Glutamatergic neuron (in vitro differentiated cells): Measurements from ENCODE around the gene CCDC136. TPM values are rescaled to one million over a fixed set of nuclear protein-coding genes. Genes with fewer than 3 reads are reported as not detected.

Source experiments
- DNase-seq: peaks from one replicate; pipeline ENCODE4 v3.0.0; 2022
- H3K27ac Mint-ChIP-seq: one replicate; pipeline ENCODE4 v1.8.0; 2020; ENCODE audit warnings: mild to moderate bottlenecking, mixed read lengths, inconsistent platforms; ENCODE audit not compliant: unreplicated experiment
- H3K27me3 Mint-ChIP-seq: one replicate; pipeline ENCODE4 v1.8.0; 2020; ENCODE audit warnings: mild to moderate bottlenecking, moderate library complexity, mixed read lengths, inconsistent platforms; ENCODE audit not compliant: unreplicated experiment
- H3K36me3 Mint-ChIP-seq: one replicate; pipeline ENCODE4 v1.8.0; 2020; ENCODE audit warnings: mild to moderate bottlenecking, mixed read lengths, inconsistent platforms; ENCODE audit not compliant: unreplicated experiment
- H3K4me1 Mint-ChIP-seq: one replicate; pipeline ENCODE4 v1.8.0; 2020; ENCODE audit warnings: mild to moderate bottlenecking, low read depth, mixed read lengths, inconsistent platforms; ENCODE audit not compliant: unreplicated experiment
- H3K4me3 Mint-ChIP-seq: one replicate; pipeline ENCODE4 v1.8.0; 2020; ENCODE audit warnings: mild to moderate bottlenecking, mixed read lengths, inconsistent platforms; ENCODE audit not compliant: unreplicated experiment
- H3K9me3 Mint-ChIP-seq: one replicate; pipeline ENCODE4 v1.8.0; 2020; ENCODE audit warnings: mild to moderate bottlenecking, moderate library complexity, mixed read lengths, inconsistent platforms; ENCODE audit not compliant: unreplicated experiment
- total RNA-seq: library from RNA; stranded (reverse); fragmentation: NEBNext Ultra II Directional; extraction: Animal tissue kit (Norgen Biotek cat#: 25700); gene quantifications from one replicate; pipeline ENCODE4 v1.2.1, GENCODE V29; 2021; ENCODE audit not compliant: unreplicated experiment
- TF ChIP-seq, protein P1 (sequence below): fragments of 200-600 bp; sonication (generic); IDR thresholded peaks from one replicate; pipeline ENCODE4 v1.5.0; 2021; ENCODE audit not compliant: partially characterized antibody, unreplicated experiment

Gene CCDC136
- total RNA-seq, 1 donor from 2014 or later = 202 TPM

DNA sequence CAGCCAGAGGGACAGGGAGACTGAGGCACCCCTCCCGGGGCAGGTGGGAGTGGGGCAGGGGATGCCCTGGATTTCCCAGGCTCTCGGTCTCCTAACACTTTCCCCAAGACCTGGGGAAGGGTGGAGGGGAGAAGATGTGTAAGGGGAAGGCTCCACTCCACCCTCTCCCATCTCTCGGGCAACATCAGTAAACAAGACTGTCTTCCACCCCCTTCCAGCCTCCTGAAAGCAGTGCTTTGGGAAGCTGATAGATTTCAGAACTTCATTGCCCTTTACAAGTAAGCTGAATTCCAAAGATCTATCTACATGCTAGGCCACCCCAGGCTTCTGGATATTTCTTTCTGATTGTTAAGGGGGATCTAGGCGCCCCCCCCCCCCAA is 42.2 kb downstream of the CCDC136 start:
- peaks cover 16% of the 10 kb centered on the region for H3K9me3 Mint-ChIP-seq
- H3K36me3 Mint-ChIP-seq = peaks cover 6% of the 10 kb centered on the region
- H3K27me3 Mint-ChIP-seq = peaks cover 19% of the 10 kb centered on the region
- no peak for DNase-seq
- H3K4me3 Mint-ChIP-seq = peak overlapping the region; percentile 88
- TF ChIP-seq, protein P1, sequence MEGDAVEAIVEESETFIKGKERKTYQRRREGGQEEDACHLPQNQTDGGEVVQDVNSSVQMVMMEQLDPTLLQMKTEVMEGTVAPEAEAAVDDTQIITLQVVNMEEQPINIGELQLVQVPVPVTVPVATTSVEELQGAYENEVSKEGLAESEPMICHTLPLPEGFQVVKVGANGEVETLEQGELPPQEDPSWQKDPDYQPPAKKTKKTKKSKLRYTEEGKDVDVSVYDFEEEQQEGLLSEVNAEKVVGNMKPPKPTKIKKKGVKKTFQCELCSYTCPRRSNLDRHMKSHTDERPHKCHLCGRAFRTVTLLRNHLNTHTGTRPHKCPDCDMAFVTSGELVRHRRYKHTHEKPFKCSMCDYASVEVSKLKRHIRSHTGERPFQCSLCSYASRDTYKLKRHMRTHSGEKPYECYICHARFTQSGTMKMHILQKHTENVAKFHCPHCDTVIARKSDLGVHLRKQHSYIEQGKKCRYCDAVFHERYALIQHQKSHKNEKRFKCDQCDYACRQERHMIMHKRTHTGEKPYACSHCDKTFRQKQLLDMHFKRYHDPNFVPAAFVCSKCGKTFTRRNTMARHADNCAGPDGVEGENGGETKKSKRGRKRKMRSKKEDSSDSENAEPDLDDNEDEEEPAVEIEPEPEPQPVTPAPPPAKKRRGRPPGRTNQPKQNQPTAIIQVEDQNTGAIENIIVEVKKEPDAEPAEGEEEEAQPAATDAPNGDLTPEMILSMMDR = no peak
- peaks cover 12% of the 10 kb centered on the region for H3K4me1 Mint-ChIP-seq
- peak overlapping the region; percentile 98 for H3K27ac Mint-ChIP-seq

- Mint-ChIP-seq H3K27me3 (peaks cover 17% of the 10 kb centered on the region), H3K4me3 (no peak overlapping the region), H3K27ac (no peak overlapping the region), H3K36me3 (peaks cover 10% of the 10 kb centered on the region), H3K4me1 (peaks cover 9% of the 10 kb centered on the region), H3K9me3 (peaks cover 14% of the 10 kb centered on the region)
- no peak for DNase-seq
- TF ChIP-seq, protein P1 = no peak
These were observed 43.5 kb downstream of the CCDC136 start for GRCh38 chr7:128835231-128835751.

GRCh38 chr7:128835790-128836641 is 44.2 kb downstream of the CCDC136 start:
- TF ChIP-seq, protein P1 = no peak
- no peak overlapping the region for H3K27ac Mint-ChIP-seq
- no peak overlapping the region for H3K4me3 Mint-ChIP-seq
- H3K9me3 Mint-ChIP-seq = peaks cover 14% of the 10 kb centered on the region
- peaks cover 10% of the 10 kb centered on the region for H3K36me3 Mint-ChIP-seq
- peaks cover 17% of the 10 kb centered on the region for H3K27me3 Mint-ChIP-seq
- DNase-seq = no peak
- H3K4me1 Mint-ChIP-seq = peaks cover 9% of the 10 kb centered on the region

DNA sequence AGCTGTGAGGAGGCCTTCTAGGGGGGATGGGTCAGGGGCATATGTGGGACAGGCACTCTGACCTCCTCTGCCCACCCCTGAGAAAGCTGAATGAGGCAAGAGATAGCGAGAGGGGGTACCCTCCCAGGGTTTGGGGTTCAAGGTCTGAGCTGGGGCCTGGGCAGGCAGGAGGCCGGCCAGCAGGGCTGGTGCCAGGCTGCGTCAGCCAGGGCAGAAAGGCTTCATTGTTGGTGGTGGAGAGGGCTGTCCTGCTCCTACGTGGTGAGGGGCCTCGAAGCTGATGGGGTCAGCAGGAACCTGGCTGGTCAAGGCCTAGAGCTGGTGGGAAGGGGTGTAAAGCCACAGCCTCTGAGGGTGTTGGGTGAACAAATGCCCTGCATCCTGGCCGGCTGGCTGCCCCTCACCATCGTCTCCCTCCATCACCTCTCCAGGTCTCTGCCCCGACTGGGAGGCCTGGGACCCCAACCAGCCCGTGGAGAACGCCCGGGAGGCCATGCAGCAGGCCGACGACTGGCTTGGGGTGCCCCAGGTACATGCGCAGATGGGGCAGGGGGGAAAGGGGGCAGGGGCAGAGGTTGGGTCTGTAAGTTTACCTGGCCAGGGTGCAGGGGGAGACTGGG is 45.1 kb downstream of the CCDC136 start:
- H3K4me3 Mint-ChIP-seq = no peak overlapping the region
- peaks cover 10% of the 10 kb centered on the region for H3K36me3 Mint-ChIP-seq
- H3K27ac Mint-ChIP-seq = no peak overlapping the region
- peaks cover 12% of the 10 kb centered on the region for H3K9me3 Mint-ChIP-seq
- TF ChIP-seq, protein P1 = no peak
- H3K4me1 Mint-ChIP-seq = peaks cover 9% of the 10 kb centered on the region
- H3K27me3 Mint-ChIP-seq = peaks cover 15% of the 10 kb centered on the region
- DNase-seq = no peak

- TF ChIP-seq, protein P1 = no peak
- H3K27me3 Mint-ChIP-seq = peaks cover 14% of the 10 kb centered on the region
- H3K4me3 Mint-ChIP-seq = no peak overlapping the region
- H3K27ac Mint-ChIP-seq = no peak overlapping the region
- DNase-seq = no peak
- H3K4me1 Mint-ChIP-seq = peaks cover 9% of the 10 kb centered on the region
- peaks cover 10% of the 10 kb centered on the region for H3K36me3 Mint-ChIP-seq
- peaks cover 13% of the 10 kb centered on the region for H3K9me3 Mint-ChIP-seq
These were observed 45.8 kb downstream of the CCDC136 start for GRCh38 chr7:128837521-128837921.
